Left ventricle myocardium inferior (tissue), 1 donor: ENCODE measurements around the gene CASS4. TPM values are rescaled to one million over a fixed set of nuclear protein-coding genes. Genes with fewer than 3 reads are reported as not detected.

Experiments
- DNase-seq: peaks from one replicate; pipeline ENCODE4 v3.0.0-alpha.2; 2020
- H3K27ac ChIP-seq: fragments of 200-600 bp; replicated peaks from 2 replicates; pipeline ENCODE4 v1.8.0; 2021
- H3K27me3 ChIP-seq: fragments of 200-600 bp; 2 replicates; pipeline ENCODE4 v1.8.0; 2021; ENCODE audit warnings: low read depth
- H3K36me3 ChIP-seq: fragments of 200-600 bp; 2 replicates; pipeline ENCODE4 v1.8.0; 2021
- H3K4me1 ChIP-seq: fragments of 200-600 bp; 2 replicates; pipeline ENCODE4 v1.8.0; 2021
- H3K4me3 ChIP-seq: fragments of 200-600 bp; 2 replicates; pipeline ENCODE4 v1.8.0; 2021; ENCODE audit warnings: mild to moderate bottlenecking, moderate library complexity
- H3K9me3 ChIP-seq: fragments of 200-600 bp; replicated peaks from 2 replicates; pipeline ENCODE4 v1.8.0; 2021
- CTCF ChIP-seq: fragments of 200-600 bp; IDR thresholded peaks from 2 replicates; pipeline ENCODE4 v1.8.0; 2021; ENCODE audit warnings: antibody characterized with exemption, mild to moderate bottlenecking, borderline replicate concordance
- intact Hi-C: fragments of 100-400 bp; cut with micrococcal nuclease; formaldehyde crosslinking; loops from one replicate; pipeline ENCODE4 v1.11.0; 2022
- total RNA-seq: library from RNA; stranded (reverse); fragmentation: NEBNext Ultra II Directional; extraction: Animal tissue kit (Norgen Biotek cat#: 25700); gene quantifications from one replicate; pipeline ENCODE4 v1.2.1, GENCODE V29; 2021
- donor health status: DM: no; HTN: yes; CAD: no; lungs with severe emphysema.

The CASS4 gene
- total RNA-seq, 1 donor from 2014 or later, result 0.47 TPM

GRCh38 chr20:56381501-56381900 lies 30.6 kb upstream of the CASS4 start:
- Histone ChIP-seq H3K4me1 (peaks cover 11% of the 10 kb centered on the region), H3K9me3 (no peaks in the 10 kb centered on the region), H3K4me3 (no peak overlapping the region), H3K36me3 (no peaks in the 10 kb centered on the region), H3K27ac (no peak overlapping the region), H3K27me3 (no peaks in the 10 kb centered on the region)
- no peak for DNase-seq
- intact Hi-C loops, result no loop called here
- no peak for TF ChIP-seq CTCF

- Histone ChIP-seq H3K9me3 (no peaks in the 10 kb centered on the region), H3K4me1 (peaks cover 11% of the 10 kb centered on the region), H3K4me3 (no peak overlapping the region), H3K27me3 (no peaks in the 10 kb centered on the region), H3K27ac (no peak overlapping the region), H3K36me3 (no peaks in the 10 kb centered on the region)
- TF ChIP-seq CTCF, result no peak
- DNase-seq, result no peak
- intact Hi-C loops, result no loop called here
Measured at GRCh38 chr20:56382696-56383095, 29.4 kb upstream of the CASS4 start.

GRCh38 chr20:56383334-56383733 lies 28.7 kb upstream of the CASS4 start:
- no peak for DNase-seq
- Histone ChIP-seq H3K4me3 (no peak overlapping the region), H3K27me3 (no peaks in the 10 kb centered on the region), H3K36me3 (no peaks in the 10 kb centered on the region), H3K9me3 (no peaks in the 10 kb centered on the region), H3K4me1 (peaks cover 11% of the 10 kb centered on the region), H3K27ac (no peak overlapping the region)
- TF ChIP-seq CTCF, result no peak
- intact Hi-C loops, result no loop called here

- intact Hi-C loops, result no loop called here
- no peak for DNase-seq
- Histone ChIP-seq H3K36me3 (no peaks in the 10 kb centered on the region), H3K4me3 (no peak overlapping the region), H3K4me1 (peaks cover 10% of the 10 kb centered on the region), H3K9me3 (no peaks in the 10 kb centered on the region), H3K27me3 (no peaks in the 10 kb centered on the region), H3K27ac (no peak overlapping the region)
- no peak for TF ChIP-seq CTCF
Measured at GRCh38 chr20:56385130-56385529, 26.9 kb upstream of the CASS4 start.

- no peak overlapping the region for H3K4me3 ChIP-seq
- H3K9me3 ChIP-seq, result no peaks in the 10 kb centered on the region
- no peak for TF ChIP-seq CTCF
- DNase-seq, result no peak
- no peaks in the 10 kb centered on the region for H3K36me3 ChIP-seq
- H3K4me1 ChIP-seq, result peaks cover 12% of the 10 kb centered on the region
- intact Hi-C loops, result no loop called here
- no peaks in the 10 kb centered on the region for H3K27me3 ChIP-seq
- H3K27ac ChIP-seq, result no peak overlapping the region
Measured at GRCh38 chr20:56386219-56386618, 25.8 kb upstream of the CASS4 start.

- no peaks in the 10 kb centered on the region for H3K36me3 ChIP-seq
- TF ChIP-seq CTCF, result no peak
Measured at GRCh38 chr20:56388882-56389281, 23.2 kb upstream of the CASS4 start.

More at GRCh38 chr20:56388882-56389281, 23.2 kb upstream of the CASS4 start:
- H3K4me3 ChIP-seq, result no peak overlapping the region
- no peak for DNase-seq
- no peaks in the 10 kb centered on the region for H3K27me3 ChIP-seq
- no peak overlapping the region for H3K27ac ChIP-seq
- H3K9me3 ChIP-seq, result no peaks in the 10 kb centered on the region
- peaks cover 22% of the 10 kb centered on the region for H3K4me1 ChIP-seq
- intact Hi-C loops, result no loop called here
